HEK293 (cell line): ENCODE results near the gene GYG1.

Experiments used
- YY1 ChIP-seq: fragments of 450-650 bp; formaldehyde crosslinking; IDR thresholded peaks from 2 replicates; pipeline ENCODE4 v1.5.1; 2018; ENCODE audit warnings: missing biosample characterization, missing genetic modification characterization
- ZBTB44 ChIP-seq: fragments of 450-650 bp; IDR thresholded peaks from 2 replicates; pipeline ENCODE4 v1.5.1; 2018; ENCODE audit warnings: missing biosample characterization, mild to moderate bottlenecking, missing genetic modification characterization
- ZNF175 ChIP-seq: fragments of 450-650 bp; formaldehyde crosslinking; IDR thresholded peaks from 2 replicates; pipeline ENCODE4 v1.5.1; 2016; ENCODE audit warnings: missing biosample characterization, missing genetic modification characterization
- ZNF449 ChIP-seq: fragments of 450-650 bp; formaldehyde crosslinking; IDR thresholded peaks from 2 replicates; pipeline ENCODE4 v1.5.1; 2017; ENCODE audit warnings: missing biosample characterization, mild to moderate bottlenecking, missing genetic modification characterization, moderate library complexity
- TF ChIP-seq, protein P1 (sequence below): fragments of 450-650 bp; formaldehyde crosslinking; IDR thresholded peaks from 2 replicates; pipeline ENCODE4 v1.5.1; 2016; ENCODE audit warnings: missing biosample characterization, missing genetic modification characterization
- TF ChIP-seq, protein P2 (sequence below): fragments of 450-650 bp; formaldehyde crosslinking; IDR thresholded peaks from 2 replicates; pipeline ENCODE4 v1.5.1; 2016; ENCODE audit warnings: missing biosample characterization, missing genetic modification characterization

- TF ChIP-seq, protein P1, sequence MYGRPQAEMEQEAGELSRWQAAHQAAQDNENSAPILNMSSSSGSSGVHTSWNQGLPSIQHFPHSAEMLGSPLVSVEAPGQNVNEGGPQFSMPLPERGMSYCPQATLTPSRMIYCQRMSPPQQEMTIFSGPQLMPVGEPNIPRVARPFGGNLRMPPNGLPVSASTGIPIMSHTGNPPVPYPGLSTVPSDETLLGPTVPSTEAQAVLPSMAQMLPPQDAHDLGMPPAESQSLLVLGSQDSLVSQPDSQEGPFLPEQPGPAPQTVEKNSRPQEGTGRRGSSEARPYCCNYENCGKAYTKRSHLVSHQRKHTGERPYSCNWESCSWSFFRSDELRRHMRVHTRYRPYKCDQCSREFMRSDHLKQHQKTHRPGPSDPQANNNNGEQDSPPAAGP (tag by site-specific recombination) = no peak
- TF ChIP-seq YY1 (tag by site-specific recombination) (no peak), ZNF449 (no peak), ZBTB44 (tag by site-specific recombination) (no peak), ZNF175 (tag by site-specific recombination) (no peak)
- TF ChIP-seq, protein P2, sequence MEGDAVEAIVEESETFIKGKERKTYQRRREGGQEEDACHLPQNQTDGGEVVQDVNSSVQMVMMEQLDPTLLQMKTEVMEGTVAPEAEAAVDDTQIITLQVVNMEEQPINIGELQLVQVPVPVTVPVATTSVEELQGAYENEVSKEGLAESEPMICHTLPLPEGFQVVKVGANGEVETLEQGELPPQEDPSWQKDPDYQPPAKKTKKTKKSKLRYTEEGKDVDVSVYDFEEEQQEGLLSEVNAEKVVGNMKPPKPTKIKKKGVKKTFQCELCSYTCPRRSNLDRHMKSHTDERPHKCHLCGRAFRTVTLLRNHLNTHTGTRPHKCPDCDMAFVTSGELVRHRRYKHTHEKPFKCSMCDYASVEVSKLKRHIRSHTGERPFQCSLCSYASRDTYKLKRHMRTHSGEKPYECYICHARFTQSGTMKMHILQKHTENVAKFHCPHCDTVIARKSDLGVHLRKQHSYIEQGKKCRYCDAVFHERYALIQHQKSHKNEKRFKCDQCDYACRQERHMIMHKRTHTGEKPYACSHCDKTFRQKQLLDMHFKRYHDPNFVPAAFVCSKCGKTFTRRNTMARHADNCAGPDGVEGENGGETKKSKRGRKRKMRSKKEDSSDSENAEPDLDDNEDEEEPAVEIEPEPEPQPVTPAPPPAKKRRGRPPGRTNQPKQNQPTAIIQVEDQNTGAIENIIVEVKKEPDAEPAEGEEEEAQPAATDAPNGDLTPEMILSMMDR (tag by site-specific recombination) = no peak
Measured at GRCh38 chr3:148962513-148962912, 28.8 kb upstream of the GYG1 start.
